ENCODE results near the gene TGFBR3. TPM values are rescaled to one million over a fixed set of nuclear protein-coding genes. Genes with fewer than 3 reads are reported as not detected.

Gene TGFBR3
- total RNA-seq, 6 experiments from 2014 or later = 5.8 to 21.1 (median 19.0) TPM

- Mint-ChIP-seq H3K27me3 (ENCODE audit: insufficient read depth) (peaks cover 4% of the 10 kb centered on the region), H3K9me3 (no peaks in the 10 kb centered on the region), H3K27ac (peak overlapping the region; percentile 99), H3K36me3 (ENCODE audit: low read depth) (peaks cover 36% of the 10 kb centered on the region), H3K4me3 (peak overlapping the region; percentile 83), H3K4me1 (ENCODE audit: low read depth) (peaks cover 85% of the 10 kb centered on the region)
- peak; percentile 28 for DNase-seq
- no peak for TF ChIP-seq CTCF (IDR thresholded peaks at IDR 0.05)
Observed at GRCh38 chr1:91736146-91736714, 149.7 kb downstream of the TGFBR3 start.

GRCh38 chr1:91735266-91735845 is 150.6 kb downstream of the TGFBR3 start:
- Mint-ChIP-seq H3K4me3 (peak overlapping the region; percentile 44), H3K27me3 (ENCODE audit: insufficient read depth) (peaks cover 4% of the 10 kb centered on the region), H3K36me3 (ENCODE audit: low read depth) (peaks cover 41% of the 10 kb centered on the region), H3K27ac (no peak overlapping the region; the same call in 1 of the 2 replicates), H3K9me3 (no peaks in the 10 kb centered on the region), H3K4me1 (ENCODE audit: low read depth) (peaks cover 85% of the 10 kb centered on the region)
- no peak for TF ChIP-seq CTCF (IDR thresholded peaks at IDR 0.05)
- no peak for DNase-seq

- peaks cover 85% of the 10 kb centered on the region for H3K4me1 Mint-ChIP-seq (ENCODE audit: low read depth)
- H3K27ac Mint-ChIP-seq = no peak overlapping the region
- H3K9me3 Mint-ChIP-seq = no peaks in the 10 kb centered on the region
- H3K4me3 Mint-ChIP-seq = no peak overlapping the region
- no peak for TF ChIP-seq CTCF (IDR thresholded peaks at IDR 0.05)
- no peak for DNase-seq
- peaks cover 6% of the 10 kb centered on the region for H3K27me3 Mint-ChIP-seq (ENCODE audit: insufficient read depth)
- H3K36me3 Mint-ChIP-seq (ENCODE audit: low read depth) = peaks cover 45% of the 10 kb centered on the region
Observed at GRCh38 chr1:91734761-91735160, 151.2 kb downstream of the TGFBR3 start.

GRCh38 chr1:91733108-91733710 is 152.7 kb downstream of the TGFBR3 start:
- DNase-seq = no peak
- no peaks in the 10 kb centered on the region for H3K9me3 Mint-ChIP-seq
- H3K27ac Mint-ChIP-seq = peak overlapping the region; percentile 86; the same call in 1 of the 2 replicates
- peaks cover 6% of the 10 kb centered on the region for H3K27me3 Mint-ChIP-seq (ENCODE audit: insufficient read depth)
- TF ChIP-seq CTCF (IDR thresholded peaks at IDR 0.05) = no peak
- H3K4me3 Mint-ChIP-seq = no peak overlapping the region
- H3K4me1 Mint-ChIP-seq (ENCODE audit: low read depth) = peaks cover 72% of the 10 kb centered on the region
- peaks cover 48% of the 10 kb centered on the region for H3K36me3 Mint-ChIP-seq (ENCODE audit: low read depth)

GRCh38 chr1:91732291-91733107 is 153.5 kb downstream of the TGFBR3 start:
- Mint-ChIP-seq H3K4me1 (ENCODE audit: low read depth) (peaks cover 66% of the 10 kb centered on the region), H3K27ac (peak overlapping the region; percentile 86)

More at GRCh38 chr1:91732291-91733107, 153.5 kb downstream of the TGFBR3 start:
- no peak for TF ChIP-seq CTCF (IDR thresholded peaks at IDR 0.05)
- no peaks in the 10 kb centered on the region for H3K9me3 Mint-ChIP-seq
- H3K27me3 Mint-ChIP-seq (ENCODE audit: insufficient read depth) = peaks cover 6% of the 10 kb centered on the region
- peak overlapping the region; percentile 75 for H3K4me3 Mint-ChIP-seq
- peak; percentile 81 for DNase-seq
- H3K36me3 Mint-ChIP-seq (ENCODE audit: low read depth) = peaks cover 51% of the 10 kb centered on the region

Data from HFFc6 (cell line).